ENCODE measurements around the gene GAB1.

DNA sequence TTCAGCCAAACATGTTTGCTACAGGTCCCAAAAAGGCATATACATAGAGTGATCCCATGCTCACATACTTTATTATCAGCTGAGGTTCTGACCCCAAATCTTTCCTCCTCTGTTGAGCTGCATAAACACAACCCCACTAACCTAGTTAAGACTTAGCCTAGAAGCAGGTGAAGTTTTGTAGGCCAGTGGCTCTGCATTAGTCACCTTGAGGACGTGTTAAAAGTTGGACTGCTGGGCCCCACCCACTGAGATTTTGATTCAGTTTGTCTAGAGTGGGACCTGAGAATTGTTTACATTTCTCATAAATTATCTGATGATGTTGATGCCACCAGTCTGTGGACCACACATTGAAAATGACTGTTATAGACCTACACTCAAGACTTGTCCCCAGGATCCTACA, 43.8 kb upstream of the GAB1 start:
- TF ChIP-seq CTCF (IDR thresholded peaks at IDR 0.05; ENCODE audit: low read depth, low read length, missing input control) (no peak), EGR1 (IDR thresholded peaks at IDR 0.05; ENCODE audit: low read depth in 2 of 2) (no peak), REST (IDR thresholded peaks at IDR 0.05) (no peak), YY1 (IDR thresholded peaks at IDR 0.05) (no peak), TAF1 (conservative IDR thresholded peaks at IDR 0.05) (no peak), RAD21 (IDR thresholded peaks at IDR 0.05) (no peak), JUND (IDR thresholded peaks at IDR 0.05) (no peak), ATF3 (IDR thresholded peaks at IDR 0.05) (no peak), FOXA2 (IDR thresholded peaks at IDR 0.05) (no peak), RXRA (IDR thresholded peaks at IDR 0.05) (no peak), ZBTB33 (IDR thresholded peaks at IDR 0.05) (no peak)

Measured in liver (tissue), 3 donors.